HEK293T (cell line): ENCODE data around the gene SHPK.
"Not testable (repeated sequence)": the region's sequence is repeated elsewhere in the genome, so short reads cannot be mapped to it uniquely, and the experiment has no call there.

Experiments
- CTCF ChIA-PET: fragments of 350-600 bp; formaldehyde crosslinking; extraction: SDS; loops from one replicate; lab custom pipeline; 2021; ENCODE audit warnings: antibody characterized with exemption, inconsistent platforms; lab: Yijun Ruan, JAX
- POLR2A ChIA-PET: fragments of 350-600 bp; formaldehyde crosslinking; extraction: SDS; loops from one replicate; lab custom pipeline; 2020; ENCODE audit warnings: antibody characterized with exemption, inconsistent platforms; lab: Yijun Ruan, JAX
- DNase-seq: peaks from one replicate; pipeline ENCODE4 v3.0.0; 2012; ENCODE audit warnings: mixed read lengths; ENCODE audit errors: extremely low spot score
- ARNT ChIP-seq: fragments of 450-650 bp; IDR thresholded peaks from 2 replicates; pipeline ENCODE4 v1.6.1; 2017; ENCODE audit warnings: mild to moderate bottlenecking
- BHLHE40 ChIP-seq: fragments of 450-650 bp; IDR thresholded peaks from 2 replicates; pipeline ENCODE4 v1.6.1; 2016; ENCODE audit warnings: mild to moderate bottlenecking, moderate library complexity, borderline replicate concordance
- CTBP1 ChIP-seq: fragments of 450-650 bp; IDR thresholded peaks from 2 replicates; pipeline ENCODE4 v1.6.1; 2016; ENCODE audit warnings: borderline replicate concordance
- ELF4 ChIP-seq: fragments of 450-650 bp; IDR thresholded peaks from 2 replicates; pipeline ENCODE4 v1.6.1; 2017; ENCODE audit warnings: antibody characterized with exemption
- FOXA1 ChIP-seq: fragments of 450-650 bp; IDR thresholded peaks from 2 replicates; pipeline ENCODE4 v1.6.1; 2016; ENCODE audit warnings: mild to moderate bottlenecking
- FOXK2 ChIP-seq: fragments of 450-650 bp; IDR thresholded peaks from 2 replicates; pipeline ENCODE4 v1.6.1; 2016; ENCODE audit warnings: mild to moderate bottlenecking
- FOXM1 ChIP-seq: fragments of 450-650 bp; IDR thresholded peaks from 2 replicates; pipeline ENCODE4 v1.6.1; 2017; ENCODE audit warnings: mild to moderate bottlenecking, borderline replicate concordance
- HDGF ChIP-seq: fragments of 450-650 bp; IDR thresholded peaks from 2 replicates; pipeline ENCODE4 v1.6.1; 2017; ENCODE audit warnings: antibody characterized with exemption, borderline replicate concordance
- L3MBTL2 ChIP-seq: fragments of 450-650 bp; conservative IDR thresholded peaks from 2 replicates; pipeline ENCODE4 v1.6.1; 2016; ENCODE audit warnings: mild to moderate bottlenecking
- LEF1 ChIP-seq: fragments of 450-650 bp; IDR thresholded peaks from 2 replicates; pipeline ENCODE4 v1.6.1; 2017; ENCODE audit warnings: mild to moderate bottlenecking, borderline replicate concordance
- NFRKB ChIP-seq: fragments of 450-650 bp; IDR thresholded peaks from 2 replicates; pipeline ENCODE4 v1.6.1; 2016; ENCODE audit warnings: mild to moderate bottlenecking, moderate library complexity
- SP1 ChIP-seq: fragments of 450-650 bp; IDR thresholded peaks from 2 replicates; pipeline ENCODE4 v1.6.1; 2017
- SUZ12 ChIP-seq: fragments of 450-650 bp; IDR thresholded peaks from 2 replicates; pipeline ENCODE4 v1.6.1; 2016; ENCODE audit warnings: mild to moderate bottlenecking
- TARDBP ChIP-seq: fragments of 450-650 bp; IDR thresholded peaks from 2 replicates; pipeline ENCODE4 v1.6.1; 2016
- ZNF384 ChIP-seq: fragments of 450-650 bp; IDR thresholded peaks from 2 replicates; pipeline ENCODE4 v1.6.1; 2016
- TF ChIP-seq, protein P1 (sequence below): fragments of 450-650 bp; IDR thresholded peaks from 2 replicates; pipeline ENCODE4 v1.6.1; 2016

SHPK gene

DNA sequence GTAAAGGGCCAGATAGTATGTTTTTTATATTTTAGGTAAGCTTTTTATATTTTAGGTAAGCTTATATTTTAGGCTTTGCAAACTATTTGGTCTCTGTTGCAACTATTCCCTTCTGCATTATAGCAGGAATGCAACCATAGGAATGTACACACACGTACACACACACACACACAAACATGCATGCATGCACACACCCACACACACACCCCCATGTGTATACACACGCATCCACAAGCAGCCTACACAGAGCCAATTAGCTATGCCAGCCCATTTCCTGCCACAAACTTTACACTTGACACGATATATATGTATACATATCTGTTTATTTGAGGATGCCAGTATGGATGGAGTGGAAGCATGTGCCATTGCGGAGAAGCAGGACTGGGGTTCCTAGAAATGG lies 70.9 kb downstream of the SHPK start:
- TF ChIP-seq ARNT (no peak), L3MBTL2 (no peak), LEF1 (no peak), CTBP1 (no peak), ELF4 (no peak), FOXK2 (no peak), NFRKB (no peak), ZNF384 (no peak), HDGF (no peak), FOXM1 (no peak), BHLHE40 (no peak), SUZ12 (no peak), TARDBP (no peak), SP1 (no peak), FOXA1 (no peak)
- TF ChIP-seq, protein P1, sequence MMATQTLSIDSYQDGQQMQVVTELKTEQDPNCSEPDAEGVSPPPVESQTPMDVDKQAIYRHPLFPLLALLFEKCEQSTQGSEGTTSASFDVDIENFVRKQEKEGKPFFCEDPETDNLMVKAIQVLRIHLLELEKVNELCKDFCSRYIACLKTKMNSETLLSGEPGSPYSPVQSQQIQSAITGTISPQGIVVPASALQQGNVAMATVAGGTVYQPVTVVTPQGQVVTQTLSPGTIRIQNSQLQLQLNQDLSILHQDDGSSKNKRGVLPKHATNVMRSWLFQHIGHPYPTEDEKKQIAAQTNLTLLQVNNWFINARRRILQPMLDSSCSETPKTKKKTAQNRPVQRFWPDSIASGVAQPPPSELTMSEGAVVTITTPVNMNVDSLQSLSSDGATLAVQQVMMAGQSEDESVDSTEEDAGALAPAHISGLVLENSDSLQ: no peak
- DNase-seq: no peak
- CTCF ChIA-PET: no interaction called here
- POLR2A ChIA-PET: no interaction called here

DNA sequence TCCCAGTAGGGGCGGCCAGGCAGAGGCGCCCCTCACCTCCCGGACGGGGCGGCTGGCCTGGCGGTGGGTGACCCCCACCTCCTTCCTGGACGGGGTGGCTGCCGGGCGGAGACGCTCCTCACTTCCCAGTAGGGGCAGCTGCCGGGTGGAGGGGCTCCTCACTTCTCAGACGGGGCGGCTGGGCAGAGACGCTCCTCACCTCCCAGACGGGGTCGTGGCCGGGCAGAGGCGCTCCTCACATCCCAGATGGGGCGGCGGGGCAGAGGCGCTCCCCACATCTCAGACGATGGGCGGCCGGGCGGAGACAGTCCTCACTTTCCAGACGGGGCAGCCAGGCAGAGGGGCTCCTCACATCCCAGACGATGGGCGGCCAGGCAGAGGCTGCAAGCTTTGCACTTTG lies 71.8 kb downstream of the SHPK start:
- DNase-seq, POLR2A ChIA-PET, CTCF ChIA-PET: not testable (repeated sequence)

DNA sequence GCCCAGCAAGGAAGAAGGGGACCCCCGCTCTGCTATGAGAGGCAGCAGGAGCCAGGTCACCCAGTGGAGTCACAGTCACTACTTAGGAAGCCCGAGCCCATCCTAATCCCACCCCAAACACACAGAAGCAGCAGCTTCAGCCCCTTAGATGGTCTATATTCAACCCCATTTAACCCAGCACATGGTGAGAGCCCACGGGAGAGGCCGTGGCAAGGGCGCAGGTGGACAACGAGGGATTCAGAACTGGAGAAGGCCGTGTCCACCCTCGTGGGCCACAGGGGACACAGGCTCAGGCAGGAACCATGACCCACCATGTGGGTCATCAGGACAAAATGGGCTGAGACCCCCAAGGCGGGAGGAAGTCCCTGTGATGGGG lies 76.8 kb downstream of the SHPK start:
- ChIA-PET POLR2A (no interaction called here), CTCF (no interaction called here)
- no peak for TF ChIP-seq NFRKB
- TF ChIP-seq FOXA1: no peak
- TF ChIP-seq SP1: no peak
- no peak for TF ChIP-seq FOXM1
- no peak for TF ChIP-seq L3MBTL2
- TF ChIP-seq BHLHE40: no peak
- TF ChIP-seq ELF4: no peak
- TF ChIP-seq HDGF: no peak
- no peak for TF ChIP-seq LEF1
- TF ChIP-seq SUZ12: no peak
- no peak for TF ChIP-seq FOXK2
- TF ChIP-seq CTBP1: no peak
- no peak for TF ChIP-seq TARDBP
- no peak for TF ChIP-seq ZNF384
- TF ChIP-seq ARNT: no peak
- TF ChIP-seq, protein P1: no peak
- DNase-seq: no peak

DNA sequence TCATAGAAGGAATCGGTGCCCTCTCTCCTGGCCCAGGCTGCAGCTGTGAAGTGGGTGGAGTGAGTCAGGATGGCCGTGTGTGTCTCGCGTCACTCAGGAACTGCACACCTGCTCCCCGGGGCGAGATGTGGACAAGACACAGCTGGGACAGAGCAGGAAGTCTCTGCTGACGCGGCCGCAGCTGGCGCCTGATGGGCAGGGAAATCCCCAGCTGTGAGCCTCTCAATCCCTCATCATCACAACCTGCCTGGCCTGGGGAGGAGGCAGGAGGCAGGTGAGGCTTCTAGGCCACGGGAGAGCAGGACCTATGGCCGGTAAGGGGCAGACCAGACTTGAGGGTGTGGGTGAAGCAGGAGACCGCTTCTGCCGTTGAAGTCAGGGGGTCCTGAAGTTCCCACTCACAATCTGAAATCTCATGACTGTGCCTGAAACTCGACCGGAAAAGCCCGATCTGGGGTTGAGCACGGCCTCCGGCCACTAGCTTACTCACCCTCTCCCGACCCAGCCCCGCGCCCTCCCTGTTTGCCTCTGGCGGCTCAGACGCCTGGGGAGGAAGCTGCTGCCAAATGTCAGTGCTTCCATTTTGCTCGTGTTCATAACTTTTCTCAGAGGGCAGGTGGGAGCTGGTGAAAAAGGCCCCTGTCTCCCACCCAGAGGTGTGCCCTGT lies 77.3 kb downstream of the SHPK start:
- CTCF ChIA-PET: no interaction called here
- POLR2A ChIA-PET: no interaction called here
- TF ChIP-seq ARNT (no peak), ZNF384 (no peak), FOXK2 (no peak)
- no peak for DNase-seq
